Stimulated activated CD4-positive, alpha-beta T cell treated with anti-CD3 and anti-CD28 coated beads, Interleukin-4, amount 100 ng/mL, for 4 hours (primary cell): Measurements from ENCODE around the gene ZMYM5.
A peak's percentile ranks its signal among the peaks of the same experiment; 100 is the strongest.
"Not testable (repeated sequence)": the region's sequence is repeated elsewhere in the genome, so short reads cannot be mapped to it uniquely, and the experiment has no call there.

ENCODE experiments used
- DNase-seq, 2 experiments: peaks; one replicate each; pipeline ENCODE4 v3.0.0-alpha.2; 2020

The ZMYM5 gene

GRCh38 chr13:19818223-19818842 is 45.1 kb downstream of the ZMYM5 start:
- peak; percentile 17 to 31 for DNase-seq

- no peak for DNase-seq
Observed at GRCh38 chr13:19817510-19818158, 45.8 kb downstream of the ZMYM5 start.

GRCh38 chr13:19817106-19817505 is 46.3 kb downstream of the ZMYM5 start:
- DNase-seq = no peak

GRCh38 chr13:19815842-19816241 is 47.6 kb downstream of the ZMYM5 start:
- DNase-seq = not testable (repeated sequence)

GRCh38 chr13:19810996-19811881 is 52.2 kb downstream of the ZMYM5 start:
- no peak for DNase-seq

GRCh38 chr13:19810151-19810550 is 53.3 kb downstream of the ZMYM5 start:
- DNase-seq = no peak

GRCh38 chr13:19805765-19806164 is 57.7 kb downstream of the ZMYM5 start:
- DNase-seq = no peak

- no peak for DNase-seq
Observed at GRCh38 chr13:19795956-19796355, 67.5 kb downstream of the ZMYM5 start.

- no peak for DNase-seq
Observed at GRCh38 chr13:19794631-19795030, 68.8 kb downstream of the ZMYM5 start.

- no peak for DNase-seq
Observed at GRCh38 chr13:19791953-19792537, 71.4 kb downstream of the ZMYM5 start.

- DNase-seq = peak; percentile 94
Observed at GRCh38 chr13:19782727-19783682, 80.4 kb downstream of the ZMYM5 start, which contains the start of gene PSPC1. Gene PSPC1 (minus strand): TSS chr13:19782945. CDS start chr13:19782757, 188 bp downstream.

- DNase-seq = peak; percentile 42 to 55
Observed at GRCh38 chr13:19782049-19782726, 81.3 kb downstream of the ZMYM5 start.

- no peak for DNase-seq
Observed at GRCh38 chr13:19781526-19781925, 81.9 kb downstream of the ZMYM5 start.

- DNase-seq = not testable (repeated sequence)
Observed at GRCh38 chr13:19780753-19781418, 82.6 kb downstream of the ZMYM5 start.
